Measurements from ENCODE around the gene KIF16B.
"Not testable (repeated sequence)": the region's sequence is repeated elsewhere in the genome, so short reads cannot be mapped to it uniquely, and the experiment has no call there.

The KIF16B gene

GRCh38 chr20:16261733-16262273 is 311.4 kb downstream of the KIF16B start:
- H3K4me3 ChIP-seq (replicated peaks; ENCODE audit: insufficient read depth, low read length) = no peak overlapping the region
- H3K27ac ChIP-seq (replicated peaks) = no peak overlapping the region
- TF ChIP-seq POLR2AphosphoS5 (IDR thresholded peaks at IDR 0.05; ENCODE audit: low read depth) (no peak), REST (IDR thresholded peaks at IDR 0.05; ENCODE audit: insufficient replicate concordance, low read depth) (no peak), CTCF (IDR thresholded peaks at IDR 0.05; ENCODE audit: insufficient read depth, low read length) (no peak), SPI1 (IDR thresholded peaks at IDR 0.05; ENCODE audit: borderline replicate concordance, low read depth) (no peak), GABPA (IDR thresholded peaks at IDR 0.05; ENCODE audit: low read depth) (no peak)
- DNase-seq (ENCODE audit: low read depth in 1 of 2, low spot score in 1 of 2) = no peak
- no peaks in the 10 kb centered on the region for H3K27me3 ChIP-seq (ENCODE audit: insufficient read depth, poor library complexity, severe bottlenecking)

- Histone ChIP-seq H3K27ac (replicated peaks) (no peak overlapping the region), H3K4me3 (replicated peaks; ENCODE audit: insufficient read depth, low read length) (no peak overlapping the region), H3K27me3 (ENCODE audit: insufficient read depth, poor library complexity, severe bottlenecking) (no peaks in the 10 kb centered on the region)
- DNase-seq (ENCODE audit: low read depth in 1 of 2, low spot score in 1 of 2) = no peak
- no peak for TF ChIP-seq POLR2AphosphoS5 (IDR thresholded peaks at IDR 0.05; ENCODE audit: low read depth)
- TF ChIP-seq SPI1 (IDR thresholded peaks at IDR 0.05; ENCODE audit: borderline replicate concordance, low read depth) = no peak
- no peak for TF ChIP-seq GABPA (IDR thresholded peaks at IDR 0.05; ENCODE audit: low read depth)
- TF ChIP-seq REST (IDR thresholded peaks at IDR 0.05; ENCODE audit: insufficient replicate concordance, low read depth) = no peak
- TF ChIP-seq CTCF (IDR thresholded peaks at IDR 0.05; ENCODE audit: insufficient read depth, low read length) = no peak
These were observed 312.3 kb downstream of the KIF16B start for GRCh38 chr20:16260911-16261310.

- not testable (repeated sequence) for DNase-seq (ENCODE audit: low read depth in 1 of 2, low spot score in 1 of 2); H3K27me3 ChIP-seq (ENCODE audit: insufficient read depth, poor library complexity, severe bottlenecking); H3K27ac ChIP-seq (replicated peaks); H3K4me3 ChIP-seq (replicated peaks; ENCODE audit: insufficient read depth, low read length)
These were observed 313.1 kb downstream of the KIF16B start for GRCh38 chr20:16260133-16260532.

- Histone ChIP-seq H3K27ac (replicated peaks) (no peak overlapping the region), H3K27me3 (ENCODE audit: insufficient read depth, poor library complexity, severe bottlenecking) (peaks cover 2% of the 10 kb centered on the region), H3K4me3 (replicated peaks; ENCODE audit: insufficient read depth, low read length) (no peak overlapping the region)
- DNase-seq (ENCODE audit: low read depth in 1 of 2, low spot score in 1 of 2) = no peak
- no peak for TF ChIP-seq SPI1 (IDR thresholded peaks at IDR 0.05; ENCODE audit: borderline replicate concordance, low read depth)
- no peak for TF ChIP-seq GABPA (IDR thresholded peaks at IDR 0.05; ENCODE audit: low read depth)
- TF ChIP-seq REST (IDR thresholded peaks at IDR 0.05; ENCODE audit: insufficient replicate concordance, low read depth) = no peak
- TF ChIP-seq POLR2AphosphoS5 (IDR thresholded peaks at IDR 0.05; ENCODE audit: low read depth) = no peak
- no peak for TF ChIP-seq CTCF (IDR thresholded peaks at IDR 0.05; ENCODE audit: insufficient read depth, low read length)
These were observed 314.5 kb downstream of the KIF16B start for GRCh38 chr20:16258766-16259165.
